Activated T-cell treated with anti-CD3 and anti-CD28 coated beads, Interleukin-2, amount 50 U/mL, for 4 hours (primary cell): ENCODE measurements around the gene SLC52A1. TPM values are rescaled to one million over a fixed set of nuclear protein-coding genes. Genes with fewer than 3 reads are reported as not detected.
"Not testable (repeated sequence)": the region's sequence is repeated elsewhere in the genome, so short reads cannot be mapped to it uniquely, and the experiment has no call there.

Experiments
- ATAC-seq, 2 donors: fragments of 200-7000 bp; cut with Tn5 transposase; one replicate each; pipeline ENCODE4 v1.10.0; 2021
- DNase-seq: peaks from one replicate; pipeline ENCODE4 v3.0.0-alpha.2; 2020
- H3K27me3 Mint-ChIP-seq: one replicate; pipeline ENCODE4 v1.8.0; 2021; ENCODE audit warnings: low read depth, mixed read lengths
- H3K36me3 Mint-ChIP-seq: one replicate; pipeline ENCODE4 v1.8.0; 2022; ENCODE audit warnings: mixed read lengths; ENCODE audit not compliant: insufficient read depth
- H3K4me1 Mint-ChIP-seq: one replicate; pipeline ENCODE4 v1.8.0; 2021; ENCODE audit warnings: low read depth, mixed read lengths
- H3K4me3 Mint-ChIP-seq: one replicate; pipeline ENCODE4 v1.8.0; 2021; ENCODE audit warnings: mild to moderate bottlenecking, moderate library complexity, mixed read lengths
- H3K9me3 Mint-ChIP-seq: one replicate; pipeline ENCODE4 v1.8.0; 2021; ENCODE audit warnings: mixed read lengths
- total RNA-seq, 3 donors: library from RNA; stranded (reverse); gene quantifications; one replicate each; pipeline ENCODE4 v1.2.1, GENCODE V29; 2021

SLC52A1 gene
- total RNA-seq, 3 donors from 2014 or later: 0.08 TPM; not detected in 2

- Mint-ChIP-seq H3K36me3 (no peaks in the 10 kb centered on the region), H3K4me1 (peaks cover 61% of the 10 kb centered on the region), H3K27me3 (no peaks in the 10 kb centered on the region), H3K4me3 (no peak overlapping the region), H3K9me3 (no peaks in the 10 kb centered on the region)
- DNase-seq: no peak
- ATAC-seq: no peak
Observed at GRCh38 chr17:5044630-5045029, 9.4 kb upstream of the SLC52A1 start.

DNA sequence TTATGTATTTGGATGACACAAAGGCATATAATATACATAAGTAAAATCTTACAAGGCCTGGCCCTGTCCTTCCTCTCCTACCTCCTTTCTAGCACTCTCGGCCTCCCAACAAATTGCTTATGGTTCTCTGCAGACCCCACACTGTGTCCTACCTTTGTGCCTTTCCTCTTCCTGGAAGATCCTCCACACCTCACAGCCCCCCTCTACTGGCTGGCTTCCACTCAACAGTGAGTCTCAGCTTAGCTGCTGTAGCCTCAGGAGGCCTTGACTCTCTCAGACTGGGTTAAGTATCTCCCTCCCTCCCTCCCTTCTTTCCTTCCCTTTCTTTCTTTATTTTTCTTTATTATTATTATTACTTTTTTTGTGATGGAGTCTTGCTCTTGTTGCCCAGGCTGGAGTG is 8.3 kb upstream of the SLC52A1 start:
- Mint-ChIP-seq H3K27me3 (no peaks in the 10 kb centered on the region), H3K4me1 (peaks cover 53% of the 10 kb centered on the region), H3K36me3 (no peaks in the 10 kb centered on the region), H3K4me3 (peak overlapping the region; percentile 45), H3K9me3 (no peaks in the 10 kb centered on the region)
- DNase-seq (no peak), ATAC-seq (no peak)

GRCh38 chr17:5042157-5043022 is 7.2 kb upstream of the SLC52A1 start:
- peak overlapping the region; percentile 81 for H3K4me3 Mint-ChIP-seq
- ATAC-seq: peak; percentile 46 to 48
- H3K4me1 Mint-ChIP-seq: peaks cover 44% of the 10 kb centered on the region
- no peaks in the 10 kb centered on the region for H3K36me3 Mint-ChIP-seq
- no peaks in the 10 kb centered on the region for H3K27me3 Mint-ChIP-seq
- no peaks in the 10 kb centered on the region for H3K9me3 Mint-ChIP-seq
- DNase-seq: peak; percentile 37

GRCh38 chr17:5034651-5035050 is 575 bp downstream of the SLC52A1 start:
- H3K4me1 Mint-ChIP-seq: peaks cover 21% of the 10 kb centered on the region
- H3K4me3 Mint-ChIP-seq: no peak overlapping the region
- no peaks in the 10 kb centered on the region for H3K36me3 Mint-ChIP-seq
- no peak for ATAC-seq
- no peaks in the 10 kb centered on the region for H3K27me3 Mint-ChIP-seq
- H3K9me3 Mint-ChIP-seq: no peaks in the 10 kb centered on the region
- DNase-seq: no peak

- Mint-ChIP-seq H3K36me3 (no peaks in the 10 kb centered on the region), H3K9me3 (no peaks in the 10 kb centered on the region), H3K4me1 (peaks cover 21% of the 10 kb centered on the region), H3K27me3 (no peaks in the 10 kb centered on the region), H3K4me3 (no peak overlapping the region)
- no peak for DNase-seq
- no peak for ATAC-seq
Observed at GRCh38 chr17:5034063-5034462, 1.2 kb downstream of the SLC52A1 start.

- ATAC-seq (no peak), DNase-seq (no peak)
- Mint-ChIP-seq H3K27me3 (no peaks in the 10 kb centered on the region), H3K9me3 (no peaks in the 10 kb centered on the region), H3K4me1 (peaks cover 21% of the 10 kb centered on the region), H3K36me3 (no peaks in the 10 kb centered on the region), H3K4me3 (no peak overlapping the region)
Observed at GRCh38 chr17:5033352-5034015, 1.7 kb downstream of the SLC52A1 start.

DNA sequence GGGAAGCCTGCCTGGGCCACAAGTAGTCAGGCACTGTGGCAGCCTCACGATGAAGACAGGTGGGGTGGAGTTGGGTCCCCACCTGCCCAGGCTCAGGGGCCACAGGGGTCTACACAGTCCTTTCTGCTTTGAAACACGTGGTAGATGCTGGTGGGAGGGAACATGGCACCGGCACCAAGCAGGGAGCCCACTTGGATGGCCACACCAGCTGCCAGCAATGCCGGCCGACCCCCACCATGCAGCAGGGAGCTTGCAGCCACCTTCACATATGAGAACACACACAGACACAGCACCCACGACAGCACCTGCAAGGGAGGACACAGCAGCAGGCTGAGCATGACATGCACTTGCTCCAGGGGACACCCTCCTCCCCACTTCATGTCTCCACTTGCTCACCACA is 2.4 kb downstream of the SLC52A1 start:
- no peaks in the 10 kb centered on the region for H3K27me3 Mint-ChIP-seq
- no peak for DNase-seq
- H3K36me3 Mint-ChIP-seq: no peaks in the 10 kb centered on the region
- H3K9me3 Mint-ChIP-seq: no peaks in the 10 kb centered on the region
- ATAC-seq: no peak
- peaks cover 21% of the 10 kb centered on the region for H3K4me1 Mint-ChIP-seq
- H3K4me3 Mint-ChIP-seq: no peak overlapping the region

- no peaks in the 10 kb centered on the region for H3K36me3 Mint-ChIP-seq
- peak overlapping the region; percentile 75 for H3K4me3 Mint-ChIP-seq
Observed at GRCh38 chr17:5031365-5032082, 3.7 kb downstream of the SLC52A1 start.

DNA sequence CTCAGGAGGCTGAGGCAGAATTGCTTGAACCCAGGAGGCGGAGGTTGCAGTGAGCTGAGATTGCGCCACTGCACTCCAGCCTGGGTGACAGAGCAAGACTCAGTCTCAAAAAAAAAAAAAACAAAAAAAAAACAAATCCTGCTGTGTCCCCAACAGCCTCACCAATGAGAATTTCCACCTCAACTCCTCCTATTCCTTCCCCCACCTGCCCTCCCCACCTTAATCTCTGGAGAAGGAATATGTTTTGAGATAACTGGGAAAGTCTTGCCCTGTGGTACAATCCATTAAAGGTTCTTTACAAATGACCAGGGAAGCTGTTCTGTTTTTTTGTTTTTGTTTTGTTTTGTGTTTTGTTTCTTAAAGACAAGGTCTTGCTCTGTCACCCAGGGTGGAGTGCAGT is 5.1 kb downstream of the SLC52A1 start:
- H3K27me3 Mint-ChIP-seq, H3K9me3 Mint-ChIP-seq, ATAC-seq, H3K36me3 Mint-ChIP-seq, DNase-seq: not testable (repeated sequence)
- peak overlapping the region; percentile 75 for H3K4me3 Mint-ChIP-seq
- peaks cover 21% of the 10 kb centered on the region for H3K4me1 Mint-ChIP-seq

More at GRCh38 chr17:5031365-5032082, 3.7 kb downstream of the SLC52A1 start:
- DNase-seq (peak; percentile 80), ATAC-seq (peak; percentile 90 to 91)
- H3K9me3 Mint-ChIP-seq: no peaks in the 10 kb centered on the region
- H3K27me3 Mint-ChIP-seq: no peaks in the 10 kb centered on the region
- peaks cover 21% of the 10 kb centered on the region for H3K4me1 Mint-ChIP-seq

- no peak overlapping the region for H3K4me3 Mint-ChIP-seq
Observed at GRCh38 chr17:5027916-5028315, 7.3 kb downstream of the SLC52A1 start.

GRCh38 chr17:5027299-5027698 is 7.9 kb downstream of the SLC52A1 start:
- H3K36me3 Mint-ChIP-seq: no peaks in the 10 kb centered on the region
- no peak overlapping the region for H3K4me3 Mint-ChIP-seq
- H3K9me3 Mint-ChIP-seq: no peaks in the 10 kb centered on the region
- no peak for DNase-seq
- H3K4me1 Mint-ChIP-seq: peaks cover 17% of the 10 kb centered on the region
- ATAC-seq: no peak
- no peaks in the 10 kb centered on the region for H3K27me3 Mint-ChIP-seq

More at GRCh38 chr17:5027916-5028315, 7.3 kb downstream of the SLC52A1 start:
- H3K9me3 Mint-ChIP-seq: no peaks in the 10 kb centered on the region
- H3K36me3 Mint-ChIP-seq: no peaks in the 10 kb centered on the region
- no peaks in the 10 kb centered on the region for H3K27me3 Mint-ChIP-seq
- peaks cover 20% of the 10 kb centered on the region for H3K4me1 Mint-ChIP-seq
- no peak for ATAC-seq
- no peak for DNase-seq

DNA sequence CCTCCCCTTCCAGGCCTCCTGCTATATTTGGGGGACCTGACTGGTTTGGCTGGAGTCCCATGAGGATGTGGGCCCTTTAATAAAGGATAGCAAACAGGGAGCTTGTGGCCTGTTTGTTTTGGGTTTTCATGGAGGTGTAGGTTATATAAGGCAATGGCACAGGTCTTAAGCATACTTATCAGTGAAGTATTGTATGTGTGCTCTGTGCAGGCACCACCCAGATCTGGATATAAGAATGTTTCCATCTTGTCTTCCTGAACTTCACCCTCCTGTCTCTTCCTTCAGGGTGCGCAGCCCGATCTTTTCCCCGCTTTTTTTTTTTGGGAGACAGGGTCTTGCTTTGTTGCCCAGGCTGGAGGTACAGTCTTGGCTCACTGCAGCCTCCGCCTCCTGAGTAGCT is 10.6 kb downstream of the SLC52A1 start:
- Mint-ChIP-seq H3K36me3 (peaks cover 10% of the 10 kb centered on the region), H3K27me3 (no peaks in the 10 kb centered on the region), H3K9me3 (no peaks in the 10 kb centered on the region), H3K4me1 (no peaks in the 10 kb centered on the region), H3K4me3 (no peak overlapping the region)
- ATAC-seq: no peak
- DNase-seq: no peak

DNA sequence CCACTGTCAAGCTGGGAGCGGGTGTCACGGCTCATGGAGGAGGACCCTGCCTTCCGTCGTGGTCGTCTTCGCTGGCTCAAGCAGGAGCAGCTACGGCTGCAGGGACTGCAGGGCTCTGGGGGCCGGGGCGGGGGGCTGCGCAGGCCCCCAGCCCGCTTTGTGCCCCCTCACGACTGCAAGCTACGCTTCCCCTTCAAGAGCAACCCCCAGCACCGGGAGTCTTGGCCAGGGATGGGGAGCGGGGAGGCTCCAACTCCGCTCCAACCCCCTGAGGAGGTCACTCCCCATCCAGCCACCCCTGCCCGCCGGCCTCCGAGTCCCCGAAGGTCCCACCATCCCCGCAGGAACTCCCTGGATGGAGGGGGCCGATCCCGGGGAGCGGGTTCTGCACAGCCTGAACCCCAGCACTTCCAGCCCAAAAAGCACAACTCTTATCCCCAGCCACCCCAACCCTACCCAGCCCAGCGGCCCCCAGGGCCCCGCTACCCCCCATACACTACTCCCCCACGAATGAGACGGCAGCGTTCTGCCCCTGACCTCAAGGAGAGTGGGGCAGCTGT is 11.6 kb downstream of the SLC52A1 start:
- DNase-seq (no peak), ATAC-seq (no peak)
- Mint-ChIP-seq H3K4me1 (peaks cover 4% of the 10 kb centered on the region), H3K9me3 (no peaks in the 10 kb centered on the region), H3K4me3 (no peak overlapping the region), H3K27me3 (no peaks in the 10 kb centered on the region), H3K36me3 (peaks cover 10% of the 10 kb centered on the region)

- no peaks in the 10 kb centered on the region for H3K9me3 Mint-ChIP-seq
- H3K4me1 Mint-ChIP-seq: peaks cover 4% of the 10 kb centered on the region
- no peak overlapping the region for H3K4me3 Mint-ChIP-seq
- H3K27me3 Mint-ChIP-seq: no peaks in the 10 kb centered on the region
- no peak for DNase-seq
- peaks cover 10% of the 10 kb centered on the region for H3K36me3 Mint-ChIP-seq
- ATAC-seq: no peak
Observed at GRCh38 chr17:5022171-5022711, 13.0 kb downstream of the SLC52A1 start.
